PC-9 (cell line): ENCODE results near the gene FARP1. TPM values are rescaled to one million over a fixed set of nuclear protein-coding genes. Genes with fewer than 3 reads are reported as not detected.

ENCODE experiments used
- BruUV-seq: library from RNA; stranded (reverse); fragments of 400-500 nt; replicated peaks from 2 replicates; lab custom pipeline; 2021; lab: Mats Ljungman, UMichigan
- CTCF ChIA-PET: fragments of 300-600 bp; sonication (Branson Sonifier 250); formaldehyde crosslinking; loops from one replicate; lab custom pipeline; 2022; ENCODE audit warnings: antibody characterized with exemption; lab: Charles Lee
- POLR2A ChIA-PET: fragments of 300-600 bp; sonication (Branson Sonifier 250); formaldehyde crosslinking; loops from one replicate; lab custom pipeline; 2022; ENCODE audit warnings: antibody characterized with exemption; ENCODE audit not compliant: unreplicated experiment; lab: Charles Lee
- DNase-seq, 2 experiments: peaks; one replicate each; pipeline versions ENCODE4 v3.0.0 to v3.0.0-alpha.2; 2015 to 2022; ENCODE audit warnings: mixed read lengths in 1 of 2
- H2AFZ ChIP-seq: fragments of 200-600 bp; sonication (generic); 2 replicates; pipeline ENCODE4 v1.8.1; 2017; ENCODE audit warnings: antibody characterized with exemption
- H3F3A ChIP-seq: fragments of 200-600 bp; sonication (generic); 2 replicates; pipeline ENCODE4 v1.8.1; 2017; ENCODE audit warnings: antibody characterized with exemption, mild to moderate bottlenecking, low read depth; ENCODE audit not compliant: insufficient read depth
- H3K27ac ChIP-seq: fragments of 200-600 bp; sonication (generic); 2 replicates; pipeline ENCODE4 v1.6.1; 2016; ENCODE audit warnings: mixed run types
- H3K27me3 ChIP-seq: fragments of 200-600 bp; sonication (generic); 2 replicates; pipeline ENCODE4 v1.6.1; 2016; ENCODE audit warnings: low read depth, mixed run types; ENCODE audit not compliant: insufficient read depth
- H3K36me3 ChIP-seq: fragments of 200-600 bp; sonication (generic); 2 replicates; pipeline ENCODE4 v1.6.1; 2016; ENCODE audit warnings: low read depth, mixed run types
- H3K4me1 ChIP-seq: fragments of 200-600 bp; sonication (generic); replicated peaks from 2 replicates; pipeline ENCODE4 v1.6.1; 2016; ENCODE audit warnings: mixed run types; ENCODE audit not compliant: insufficient read depth
- H3K4me2 ChIP-seq: fragments of 200-600 bp; sonication (generic); 2 replicates; pipeline ENCODE4 v1.6.1; 2017; ENCODE audit warnings: mixed run types
- H3K4me3 ChIP-seq: fragments of 200-600 bp; sonication (generic); 2 replicates; pipeline ENCODE4 v1.6.1; 2016; ENCODE audit warnings: mixed run types
- H3K79me2 ChIP-seq: fragments of 200-600 bp; sonication (generic); 2 replicates; pipeline ENCODE4 v1.6.1; 2017; ENCODE audit warnings: low read depth, mixed run types
- H3K9me2 ChIP-seq: fragments of 200-600 bp; sonication (generic); 2 replicates; pipeline ENCODE4 v1.8.1; 2017; ENCODE audit warnings: mild to moderate bottlenecking; ENCODE audit not compliant: insufficient read depth
- H3K9me3 ChIP-seq: fragments of 200-600 bp; sonication (generic); 2 replicates; pipeline ENCODE4 v1.8.1; 2016; ENCODE audit warnings: low read depth; ENCODE audit not compliant: insufficient read depth
- H4K20me1 ChIP-seq: fragments of 200-600 bp; sonication (generic); 2 replicates; pipeline ENCODE4 v1.8.1; 2017; ENCODE audit not compliant: insufficient read depth
- CTCF ChIP-seq: fragments of 200-600 bp; sonication (generic); conservative IDR thresholded peaks from 2 replicates; pipeline ENCODE4 v1.6.1; 2017; ENCODE audit warnings: mixed run types, antibody characterized with exemption, mild to moderate bottlenecking, moderate library complexity
- EZH2 ChIP-seq: fragments of 200-600 bp; sonication (generic); IDR thresholded peaks from 2 replicates; pipeline ENCODE4 v1.8.0; 2017; ENCODE audit warnings: antibody characterized with exemption, low read depth
- intact Hi-C: fragments of 100-400 bp; cut with micrococcal nuclease; formaldehyde crosslinking; loops from one replicate; pipeline ENCODE4 v1.10.0; 2022; ENCODE audit not compliant: unreplicated experiment
- total RNA-seq: library from RNA; stranded (reverse); gene quantifications from 2 replicates; pipeline ENCODE4 v1.2.3, GENCODE V29; 2021

FARP1 gene
- total RNA-seq, 1 experiment from 2014 or later, result 62.1 TPM

DNA sequence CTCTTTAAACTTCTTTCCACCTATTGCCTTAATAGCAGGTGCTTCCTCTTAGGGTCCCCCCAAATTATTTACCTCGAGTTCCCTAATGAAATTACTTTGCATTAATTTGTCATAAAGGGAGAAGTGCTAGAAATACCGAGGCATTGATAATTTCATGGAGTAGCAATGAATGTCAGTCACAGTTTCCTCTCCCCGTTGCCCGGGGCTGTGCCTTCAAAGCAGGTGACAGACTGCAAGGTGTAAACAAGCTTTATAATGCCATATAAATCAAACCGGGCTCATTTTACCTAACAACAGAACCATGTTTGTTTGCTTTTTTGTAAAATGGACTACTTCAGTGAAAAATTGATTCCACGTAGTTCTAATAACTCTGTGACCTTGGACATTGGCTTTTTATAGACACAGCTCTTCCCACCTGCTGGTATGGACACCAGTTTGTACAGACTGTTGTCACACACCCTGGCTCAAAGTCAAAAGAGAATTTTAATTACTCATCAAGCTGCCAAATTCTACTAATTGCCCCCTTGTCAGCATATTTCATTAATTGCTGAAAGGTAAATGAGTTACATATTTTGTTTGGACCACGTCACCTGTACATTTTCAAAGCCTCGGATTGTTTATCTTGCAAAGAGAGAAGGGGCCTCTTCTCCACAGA lies 262.9 kb downstream of the FARP1 start:
- H3K36me3 ChIP-seq, result no peaks in the 10 kb centered on the region
- H3F3A ChIP-seq, result no peaks in the 10 kb centered on the region
- H4K20me1 ChIP-seq, result no peaks in the 10 kb centered on the region
- H3K4me1 ChIP-seq, result no peaks in the 10 kb centered on the region
- no peak for DNase-seq
- no peak overlapping the region for H3K27ac ChIP-seq
- H2AFZ ChIP-seq, result no peak overlapping the region
- BruUV-seq, result no TSS peak
- no peak for TF ChIP-seq EZH2
- no peaks in the 10 kb centered on the region for H3K27me3 ChIP-seq
- H3K79me2 ChIP-seq, result no peaks in the 10 kb centered on the region
- ChIA-PET CTCF (interaction anchor here (0.5 kb wide), 1 partner anchor 182 kb away, joined by 3 read pairs; no protein-coding TSS in a partner anchor), POLR2A (no interaction called here)
- no peak overlapping the region for H3K4me3 ChIP-seq
- intact Hi-C loops, result no loop called here
- H3K9me2 ChIP-seq, result no peaks in the 10 kb centered on the region
- H3K4me2 ChIP-seq, result no peak overlapping the region
- no peaks in the 10 kb centered on the region for H3K9me3 ChIP-seq

- no peaks in the 10 kb centered on the region for H3K4me1 ChIP-seq
- H3K36me3 ChIP-seq, result no peaks in the 10 kb centered on the region
- TF ChIP-seq CTCF (no peak), EZH2 (no peak)
- intact Hi-C loops, result no loop called here
- H3K4me2 ChIP-seq, result no peak overlapping the region
- no peaks in the 10 kb centered on the region for H3K9me3 ChIP-seq
- H3K27ac ChIP-seq, result no peak overlapping the region
- DNase-seq, result no peak
- no peak overlapping the region for H2AFZ ChIP-seq
- POLR2A ChIA-PET, result no interaction called here
- CTCF ChIA-PET, result no interaction called here
- BruUV-seq, result no TSS peak
- H4K20me1 ChIP-seq, result no peaks in the 10 kb centered on the region
- H3K9me2 ChIP-seq, result no peaks in the 10 kb centered on the region
- H3F3A ChIP-seq, result no peaks in the 10 kb centered on the region
- no peaks in the 10 kb centered on the region for H3K27me3 ChIP-seq
- no peak overlapping the region for H3K4me3 ChIP-seq
- no peaks in the 10 kb centered on the region for H3K79me2 ChIP-seq
Measured at GRCh38 chr13:98406427-98406826, 263.5 kb downstream of the FARP1 start.

DNA sequence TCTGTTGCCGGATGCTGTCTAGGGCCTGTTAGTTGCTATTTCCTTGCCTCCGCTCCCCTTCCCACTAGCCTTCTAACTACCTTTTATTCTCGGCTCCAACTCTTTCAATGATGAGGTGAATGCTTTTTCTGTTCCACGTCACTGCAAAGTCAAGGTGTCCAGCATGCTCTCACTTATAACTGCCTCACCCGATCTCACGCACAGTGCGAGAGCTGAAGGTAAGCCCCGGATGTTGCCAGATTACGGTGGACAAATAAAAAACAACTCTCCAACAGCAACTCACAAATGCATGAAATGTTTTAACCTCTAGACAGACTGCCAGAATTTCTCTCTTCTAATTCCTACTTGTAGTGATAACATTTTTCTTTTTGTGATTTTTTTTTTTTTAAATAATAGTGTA lies 264.1 kb downstream of the FARP1 start:
- H2AFZ ChIP-seq, result no peak overlapping the region
- no peaks in the 10 kb centered on the region for H3K4me1 ChIP-seq
- H3K9me2 ChIP-seq, result no peaks in the 10 kb centered on the region
- no peaks in the 10 kb centered on the region for H3K9me3 ChIP-seq
- no peak overlapping the region for H3K4me3 ChIP-seq
- ChIA-PET CTCF (no interaction called here), POLR2A (no interaction called here)
- H3K36me3 ChIP-seq, result no peaks in the 10 kb centered on the region
- BruUV-seq, result no TSS peak
- H3K27ac ChIP-seq, result no peak overlapping the region
- H3F3A ChIP-seq, result no peaks in the 10 kb centered on the region
- intact Hi-C loops, result no loop called here
- no peak overlapping the region for H3K4me2 ChIP-seq
- H3K79me2 ChIP-seq, result no peaks in the 10 kb centered on the region
- DNase-seq, result no peak
- H4K20me1 ChIP-seq, result no peaks in the 10 kb centered on the region
- no peaks in the 10 kb centered on the region for H3K27me3 ChIP-seq
- TF ChIP-seq EZH2 (no peak), CTCF (no peak)

- H3K9me3 ChIP-seq, result no peaks in the 10 kb centered on the region
- no peaks in the 10 kb centered on the region for H3F3A ChIP-seq
- H3K9me2 ChIP-seq, result no peaks in the 10 kb centered on the region
- no peaks in the 10 kb centered on the region for H3K36me3 ChIP-seq
- no peak overlapping the region for H3K27ac ChIP-seq
- no peak overlapping the region for H3K4me3 ChIP-seq
- DNase-seq, result no peak
- ChIA-PET CTCF (no interaction called here), POLR2A (no interaction called here)
- BruUV-seq, result no TSS peak
- intact Hi-C loops, result no loop called here
- no peaks in the 10 kb centered on the region for H3K27me3 ChIP-seq
- H3K4me1 ChIP-seq, result no peaks in the 10 kb centered on the region
- TF ChIP-seq CTCF (no peak), EZH2 (no peak)
- no peaks in the 10 kb centered on the region for H4K20me1 ChIP-seq
- no peak overlapping the region for H3K4me2 ChIP-seq
- no peak overlapping the region for H2AFZ ChIP-seq
- no peaks in the 10 kb centered on the region for H3K79me2 ChIP-seq
Measured at GRCh38 chr13:98407575-98407974, 264.7 kb downstream of the FARP1 start.
